ENCODE measurements around the gene PYURF. TPM values are rescaled to one million over a fixed set of nuclear protein-coding genes. Genes with fewer than 3 reads are reported as not detected.

Gene PYURF
- total RNA-seq, 1 experiment from 2014 or later: 41.7 TPM

DNA sequence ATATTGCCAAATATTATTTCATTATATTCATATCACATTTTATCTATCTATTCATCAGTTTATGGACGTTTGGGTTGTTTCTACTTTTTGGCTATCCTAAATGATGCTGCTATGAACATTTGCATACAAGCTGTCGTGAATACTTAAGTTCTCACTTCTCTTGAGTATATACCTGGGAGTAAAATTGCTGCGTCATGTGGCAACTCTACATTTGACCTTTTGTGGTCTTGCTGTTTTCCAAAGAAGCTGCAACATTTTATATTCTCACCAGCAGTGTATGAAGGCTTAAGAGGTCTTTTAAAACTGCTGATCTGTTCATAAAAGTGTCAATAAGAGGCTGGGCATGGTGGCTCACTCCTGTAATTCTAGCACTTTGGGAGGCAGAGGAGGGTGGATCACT lies 5.8 kb downstream of the PYURF start:
- H3K23ac ChIP-seq (ENCODE audit: insufficient read length, low read depth, low read length): no peak overlapping the region
- no peaks in the 10 kb centered on the region for H4K20me1 ChIP-seq (ENCODE audit: control insufficient read depth, insufficient read depth, insufficient read length)
- no peak overlapping the region for H3K27ac ChIP-seq (ENCODE audit: insufficient read length, low read depth, low read length)
- peaks cover 8 to 16% (median 16%) of the 10 kb centered on the region in 3 experiments for H3K36me3 Mint-ChIP-seq (ENCODE audit: insufficient read depth in 1 of 3, low read depth in 3 of 3)
- no CpG with 5 or more reads among the region's 3 CpGs for WGBS (ENCODE audit: extremely low coverage, insufficient read length, low lambda C conversion rate)
- H3K56ac ChIP-seq (ENCODE audit: insufficient read length, low read depth, low read length): no peak overlapping the region
- H3K4me1 Mint-ChIP-seq: peaks cover 15 to 16% of the 10 kb centered on the region in 2 experiments
- no peaks in the 10 kb centered on the region for H3K9me3 Mint-ChIP-seq
- H3K79me2 ChIP-seq (ENCODE audit: insufficient read depth, low read length): no peaks in the 10 kb centered on the region; the same call in 1 of the 2 replicates
- no peak overlapping the region for H3K18ac ChIP-seq (ENCODE audit: insufficient read length, low read depth, low read length)
- H3K27ac Mint-ChIP-seq: no peak overlapping the region
- H4K5ac ChIP-seq (ENCODE audit: insufficient read length, low read depth, low read length): no peak overlapping the region
- H3K27me3 ChIP-seq (ENCODE audit: insufficient read depth, low read length): no peaks in the 10 kb centered on the region
- no peak overlapping the region for H3T11ph ChIP-seq (ENCODE audit: low read length)
- H3K4me3 Mint-ChIP-seq: no peak overlapping the region; a peak in 1 of 5 replicates
- no peak overlapping the region for H4K91ac ChIP-seq (ENCODE audit: insufficient read length, low read depth, low read length)
- no peaks in the 10 kb centered on the region for H3K79me1 ChIP-seq (ENCODE audit: insufficient read depth, low read depth, low read length, poor library complexity, severe bottlenecking)
- TF ChIP-seq, protein P1, sequence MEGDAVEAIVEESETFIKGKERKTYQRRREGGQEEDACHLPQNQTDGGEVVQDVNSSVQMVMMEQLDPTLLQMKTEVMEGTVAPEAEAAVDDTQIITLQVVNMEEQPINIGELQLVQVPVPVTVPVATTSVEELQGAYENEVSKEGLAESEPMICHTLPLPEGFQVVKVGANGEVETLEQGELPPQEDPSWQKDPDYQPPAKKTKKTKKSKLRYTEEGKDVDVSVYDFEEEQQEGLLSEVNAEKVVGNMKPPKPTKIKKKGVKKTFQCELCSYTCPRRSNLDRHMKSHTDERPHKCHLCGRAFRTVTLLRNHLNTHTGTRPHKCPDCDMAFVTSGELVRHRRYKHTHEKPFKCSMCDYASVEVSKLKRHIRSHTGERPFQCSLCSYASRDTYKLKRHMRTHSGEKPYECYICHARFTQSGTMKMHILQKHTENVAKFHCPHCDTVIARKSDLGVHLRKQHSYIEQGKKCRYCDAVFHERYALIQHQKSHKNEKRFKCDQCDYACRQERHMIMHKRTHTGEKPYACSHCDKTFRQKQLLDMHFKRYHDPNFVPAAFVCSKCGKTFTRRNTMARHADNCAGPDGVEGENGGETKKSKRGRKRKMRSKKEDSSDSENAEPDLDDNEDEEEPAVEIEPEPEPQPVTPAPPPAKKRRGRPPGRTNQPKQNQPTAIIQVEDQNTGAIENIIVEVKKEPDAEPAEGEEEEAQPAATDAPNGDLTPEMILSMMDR (conservative IDR thresholded peaks at IDR 0.05): no peak
- H2BK15ac ChIP-seq (ENCODE audit: low read depth, low read length): no peak overlapping the region
- H3K14ac ChIP-seq (ENCODE audit: insufficient read depth, low read length): no peak overlapping the region
- no peak overlapping the region for H3K4me2 ChIP-seq (ENCODE audit: insufficient read depth, insufficient read length, low read length)
- no peak overlapping the region for H4K8ac ChIP-seq (replicated peaks; ENCODE audit: insufficient read length, low read depth, low read length)
- no peak overlapping the region for H2BK5ac ChIP-seq (ENCODE audit: insufficient read length, low read length)
- H3K23me2 ChIP-seq (ENCODE audit: insufficient read length, low read depth, low read length, poor library complexity, severe bottlenecking): peaks cover 1% of the 10 kb centered on the region
- no peaks in the 10 kb centered on the region; the same call in 1 of the 2 replicates for H3K4me1 ChIP-seq (ENCODE audit: insufficient read depth, low read length)
- no peak for DNase-seq
- no peak overlapping the region for H2BK120ac ChIP-seq (ENCODE audit: low read depth, low read length, poor library complexity, severe bottlenecking)
- H3K9me3 ChIP-seq (ENCODE audit: control insufficient read depth, low read depth, low read length): no peaks in the 10 kb centered on the region
- H2BK20ac ChIP-seq (ENCODE audit: low read depth, low read length, poor library complexity, severe bottlenecking): no peak overlapping the region
- H2AFZ ChIP-seq (ENCODE audit: low read length): no peak overlapping the region
- no peak overlapping the region for H2AK5ac ChIP-seq (ENCODE audit: insufficient read length, low read length)
- no peak overlapping the region for H3K9ac ChIP-seq (ENCODE audit: extremely low read depth, insufficient read length, low read length)
- no peak overlapping the region for H3K4ac ChIP-seq (ENCODE audit: low read depth, low read length)
- H3K27me3 Mint-ChIP-seq (ENCODE audit: low read depth): no peaks in the 10 kb centered on the region
- no peak overlapping the region for H2BK12ac ChIP-seq (ENCODE audit: insufficient read length, low read depth, low read length)
